GM18909 (cell line): ENCODE data around the gene KRTAP12-1.
"Not testable (repeated sequence)": the region's sequence is repeated elsewhere in the genome, so short reads cannot be mapped to it uniquely, and the experiment has no call there.

ENCODE experiments used
- ATAC-seq: cut with Tn5 transposase; IDR thresholded peaks from one replicate; pipeline ENCODE4 v1.9.1; 2021; ENCODE audit warnings: mild to moderate bottlenecking; ENCODE audit not compliant: unreplicated experiment, poor library complexity

The KRTAP12-1 gene

DNA sequence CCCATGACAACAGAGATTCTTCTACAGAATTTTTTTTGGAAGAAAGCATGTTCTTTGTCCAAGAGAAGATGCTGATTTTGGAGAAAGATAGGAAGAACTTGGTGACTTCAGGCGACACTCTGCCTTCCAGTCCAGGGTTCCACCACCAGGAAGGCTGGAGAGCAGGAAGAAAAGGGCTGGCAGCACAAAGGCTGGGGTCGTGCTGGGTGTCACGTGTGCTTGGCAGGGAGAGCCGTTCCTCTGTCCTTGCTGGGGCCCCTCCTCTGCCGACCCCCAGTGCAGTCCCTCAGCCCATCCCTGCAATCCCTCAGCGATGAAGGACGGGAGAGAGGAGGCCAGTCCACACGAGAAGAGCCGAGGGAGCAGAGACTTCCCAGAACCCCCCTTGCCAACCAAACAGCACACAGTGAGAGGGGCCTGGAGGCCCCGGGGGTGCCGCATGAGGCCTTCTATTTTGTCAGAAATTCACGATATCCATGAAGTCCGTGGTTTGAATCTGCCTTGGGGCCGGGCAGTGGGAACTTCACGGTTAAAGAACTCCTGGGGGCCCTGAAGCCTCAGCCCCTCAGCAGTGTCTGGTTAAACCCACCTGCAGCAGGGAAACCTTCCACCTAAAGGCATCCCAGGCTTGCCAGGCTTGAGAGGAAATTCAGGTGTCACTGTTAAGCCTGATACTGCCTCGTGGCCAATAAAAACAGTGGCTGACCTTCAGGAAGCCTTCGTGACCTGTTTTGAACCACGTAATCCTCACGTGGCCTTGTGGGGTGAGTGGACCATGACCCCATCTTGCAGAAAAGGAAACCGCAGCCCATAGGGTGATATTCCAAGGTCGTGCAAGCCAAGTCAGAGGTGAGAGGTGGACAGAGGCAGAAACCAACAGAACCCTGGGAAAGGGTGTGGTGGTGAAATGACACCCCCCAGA is 18.4 kb upstream of the KRTAP12-1 start:
- ATAC-seq: no peak

DNA sequence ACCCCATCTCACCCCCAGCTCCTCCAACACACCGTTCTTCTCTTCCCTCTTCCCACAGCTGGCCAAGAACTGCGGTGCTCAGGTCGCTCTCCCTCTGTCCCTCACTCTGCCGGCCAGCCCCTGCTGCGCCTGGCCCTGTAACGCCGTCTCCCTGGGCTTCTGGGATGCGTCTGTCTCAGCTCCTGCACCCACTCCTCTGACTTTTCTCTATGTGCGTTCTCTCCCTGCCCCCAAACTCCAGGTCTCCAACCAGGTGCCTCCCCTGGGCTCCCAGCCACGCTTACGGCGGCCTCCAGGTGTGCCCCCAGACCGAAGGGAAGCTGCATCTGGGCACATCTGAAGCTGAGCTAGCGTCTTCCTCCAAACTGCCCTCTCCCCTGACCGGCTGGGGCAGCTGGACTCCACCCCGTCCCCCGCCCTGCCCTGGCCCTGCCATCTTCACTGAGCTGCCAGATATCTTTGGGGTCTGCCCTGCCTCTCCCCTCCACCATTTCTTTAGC is 17.6 kb upstream of the KRTAP12-1 start:
- no peak for ATAC-seq

DNA sequence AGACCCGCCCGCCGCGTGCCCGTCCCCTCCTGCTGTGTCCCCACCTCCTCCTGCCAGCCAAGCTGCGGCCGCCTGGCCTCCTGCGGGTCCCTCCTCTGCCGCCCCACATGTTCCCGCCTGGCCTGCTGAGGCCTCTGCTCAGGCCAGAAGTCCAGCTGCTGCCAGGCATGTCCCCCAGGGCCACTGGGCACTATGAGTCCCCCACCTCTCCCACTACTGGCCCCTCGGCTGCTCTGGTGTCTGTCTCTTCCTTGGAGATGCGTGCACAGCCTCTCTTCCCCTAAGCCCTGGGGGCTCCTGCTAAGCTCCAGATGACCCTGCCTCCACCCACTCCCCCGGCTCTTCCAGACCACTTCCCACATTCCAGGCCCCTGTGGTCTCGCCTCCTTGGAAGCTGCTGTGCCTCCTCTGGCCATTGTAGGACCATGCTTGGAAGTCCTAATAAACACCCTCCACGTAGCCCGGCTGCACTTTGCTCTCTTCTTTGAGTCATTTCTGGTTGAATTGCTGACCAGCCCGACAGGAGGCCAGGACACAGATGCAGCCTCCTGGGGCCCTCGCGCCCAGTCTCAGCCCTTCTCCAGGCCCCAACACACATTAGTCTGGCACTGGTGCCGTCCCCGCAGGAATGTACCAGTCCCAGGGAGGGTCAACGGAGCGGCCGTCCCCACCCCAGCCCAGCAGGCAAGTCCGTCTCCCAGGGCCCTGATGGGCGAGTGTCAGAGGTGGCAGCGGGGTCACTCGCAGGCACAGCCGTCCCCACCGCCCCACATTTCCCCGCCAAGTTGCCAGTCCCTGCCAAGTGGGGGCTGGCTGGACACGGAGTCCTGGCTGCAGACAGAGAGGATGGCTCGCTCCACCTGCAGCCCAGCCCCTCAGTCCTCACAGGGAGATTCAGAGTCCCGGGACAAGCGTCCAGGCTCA is 16.1 kb upstream of the KRTAP12-1 start:
- no peak for ATAC-seq

DNA sequence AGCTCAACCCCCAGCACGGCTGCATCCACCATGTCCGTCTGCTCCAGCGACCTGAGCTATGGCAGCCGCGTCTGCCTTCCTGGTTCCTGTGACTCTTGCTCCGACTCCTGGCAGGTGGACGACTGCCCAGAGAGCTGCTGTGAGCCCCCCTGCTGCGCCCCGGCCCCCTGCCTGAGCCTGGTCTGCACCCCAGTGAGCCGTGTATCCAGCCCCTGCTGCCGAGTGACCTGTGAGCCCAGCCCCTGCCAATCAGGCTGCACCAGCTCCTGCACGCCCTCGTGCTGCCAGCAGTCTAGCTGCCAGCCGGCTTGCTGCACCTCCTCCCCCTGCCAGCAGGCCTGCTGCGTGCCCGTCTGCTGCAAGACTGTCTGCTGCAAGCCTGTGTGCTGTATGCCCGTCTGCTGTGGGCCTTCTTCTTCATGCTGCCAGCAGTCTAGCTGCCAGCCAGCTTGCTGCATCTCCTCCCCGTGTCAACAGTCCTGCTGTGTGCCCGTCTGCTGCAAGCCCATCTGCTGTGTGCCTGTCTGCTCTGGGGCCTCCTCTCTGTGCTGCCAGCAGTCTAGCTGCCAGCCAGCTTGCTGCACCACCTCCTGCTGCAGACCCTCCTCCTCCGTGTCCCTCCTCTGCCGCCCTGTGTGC is 15.3 kb upstream of the KRTAP12-1 start, which contains the start of gene KRTAP10-12:
KRTAP10-12 (plus strand) TSS at position 1 of the 639 bp plus-strand sequence; CDS start at position 31, 30 bp downstream.
- not testable (repeated sequence) for ATAC-seq

DNA sequence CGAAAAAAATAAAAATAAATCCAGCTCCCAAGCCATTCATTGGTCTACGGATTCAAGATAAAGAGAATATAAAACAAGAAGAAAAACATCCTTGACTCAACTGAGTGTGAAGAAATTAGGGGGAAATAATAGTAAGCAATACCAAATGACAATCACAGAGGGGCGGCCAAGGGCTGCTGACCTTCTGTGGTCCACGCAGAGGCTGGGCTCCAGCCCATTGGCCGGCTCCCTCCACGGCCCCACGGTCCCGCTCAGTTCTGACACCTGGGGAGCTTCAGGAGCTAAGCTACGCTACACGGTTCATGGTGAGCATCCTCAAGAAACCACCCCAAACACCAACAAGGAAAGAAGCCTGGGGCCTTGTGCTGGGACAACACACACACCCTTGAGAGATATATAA is 14.6 kb upstream of the KRTAP12-1 start:
- no peak for ATAC-seq

DNA sequence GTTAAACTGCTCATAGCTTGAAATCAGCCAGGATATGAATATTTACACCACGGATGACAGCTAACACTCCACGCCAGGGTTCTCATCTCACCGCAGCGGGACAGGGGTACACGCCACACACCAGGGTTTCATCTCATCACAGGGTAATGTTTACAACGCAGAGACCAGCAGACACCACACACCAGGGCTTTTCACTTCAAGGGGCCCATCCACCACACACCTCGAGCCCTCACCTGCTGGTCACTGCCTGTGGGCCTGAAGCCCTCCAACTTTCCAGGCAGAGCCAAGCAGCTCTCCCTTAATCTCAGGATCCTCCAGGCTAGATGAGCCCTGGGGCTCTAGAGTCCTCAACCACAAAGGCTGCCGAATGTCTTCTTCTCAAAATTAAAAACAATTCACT is 13.7 kb upstream of the KRTAP12-1 start:
- ATAC-seq: no peak

DNA sequence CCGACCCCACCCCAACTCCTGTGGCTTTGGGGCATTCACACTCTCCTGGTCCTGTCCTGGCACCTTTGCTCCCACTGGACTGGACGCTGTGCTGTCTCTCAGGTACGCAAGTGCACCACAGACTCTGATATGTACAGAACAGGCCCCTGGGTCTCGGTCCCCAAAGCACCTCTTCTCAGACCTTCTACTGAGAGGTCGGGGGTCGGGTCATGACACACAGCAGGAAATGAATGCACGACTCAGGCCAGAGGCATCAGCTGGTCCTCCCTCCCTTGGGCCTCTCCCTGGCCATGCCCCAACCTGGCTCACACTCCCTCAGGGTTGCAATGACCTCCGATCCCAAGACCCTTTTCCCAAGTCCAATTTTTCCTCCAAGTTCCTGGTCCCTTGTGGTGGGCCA is 13.2 kb upstream of the KRTAP12-1 start:
- no peak for ATAC-seq

DNA sequence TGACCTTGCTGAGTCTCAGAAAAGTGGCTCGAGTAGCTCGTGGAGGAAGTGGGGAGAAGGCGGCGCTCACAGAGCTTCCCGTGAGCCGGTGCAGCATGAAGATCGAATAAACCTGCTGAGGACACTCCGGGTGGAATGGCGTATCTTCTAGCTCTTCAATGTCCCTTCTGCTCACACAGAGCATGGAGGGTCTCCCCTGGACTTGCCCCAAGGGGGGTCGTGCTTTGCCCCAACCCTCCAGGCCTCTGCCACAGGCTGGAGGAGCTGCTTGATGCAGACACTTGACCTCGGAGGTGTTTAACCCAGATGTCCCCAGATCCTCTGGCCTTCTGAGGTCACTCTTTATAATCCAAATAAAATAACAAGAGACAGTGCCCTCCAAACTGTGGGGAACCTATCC is 12.8 kb upstream of the KRTAP12-1 start:
- ATAC-seq: no peak

DNA sequence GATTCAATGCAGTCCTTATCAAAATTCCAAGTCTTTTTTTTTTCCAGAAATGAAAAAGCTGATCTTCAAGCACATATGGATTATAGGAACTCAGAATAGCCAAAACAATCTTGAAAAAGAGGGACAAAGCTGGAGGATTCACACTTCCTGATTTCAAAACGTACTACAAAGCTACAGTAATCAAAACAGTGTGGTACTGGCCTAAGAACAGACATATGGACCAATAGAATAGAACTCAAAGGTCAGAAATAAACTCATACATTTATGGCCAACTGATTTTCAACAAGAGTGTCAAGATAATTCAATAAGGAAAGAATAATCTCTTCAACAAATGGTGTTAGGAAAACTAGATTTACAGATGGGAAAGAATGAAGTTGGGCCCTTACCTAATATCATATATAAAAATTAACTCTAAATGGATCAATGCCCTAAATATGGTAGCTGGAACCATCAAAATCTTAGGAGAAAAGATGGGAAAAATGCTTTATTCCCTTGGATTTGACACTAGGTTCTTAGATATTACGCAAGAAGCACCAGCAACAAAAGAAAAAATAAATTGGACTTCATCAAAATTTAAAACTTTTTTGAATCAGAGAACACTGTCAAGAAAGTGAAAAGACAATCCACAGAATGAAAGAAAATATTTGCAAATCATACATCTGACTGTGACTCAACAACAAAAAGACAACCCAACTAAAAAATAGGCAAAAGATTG is 11.0 kb upstream of the KRTAP12-1 start:
- no peak for ATAC-seq

DNA sequence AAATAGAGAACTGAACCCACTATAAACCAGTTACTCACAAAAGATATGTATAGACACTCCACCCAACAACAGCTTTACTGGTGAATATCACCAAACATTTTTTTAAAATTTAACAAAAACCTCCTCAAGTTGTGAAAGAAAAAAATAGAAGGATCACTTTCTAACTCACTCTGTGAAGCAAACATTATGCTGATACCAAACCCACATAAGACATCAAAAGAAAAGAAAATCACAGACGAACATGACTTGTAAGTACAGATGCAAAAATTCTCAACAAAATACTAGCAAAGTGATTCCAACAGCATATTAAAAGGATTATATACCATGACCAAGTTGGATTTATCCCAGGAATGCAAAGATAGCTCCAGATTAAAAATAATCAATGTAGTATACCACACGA is 9.7 kb upstream of the KRTAP12-1 start:
- no peak for ATAC-seq

DNA sequence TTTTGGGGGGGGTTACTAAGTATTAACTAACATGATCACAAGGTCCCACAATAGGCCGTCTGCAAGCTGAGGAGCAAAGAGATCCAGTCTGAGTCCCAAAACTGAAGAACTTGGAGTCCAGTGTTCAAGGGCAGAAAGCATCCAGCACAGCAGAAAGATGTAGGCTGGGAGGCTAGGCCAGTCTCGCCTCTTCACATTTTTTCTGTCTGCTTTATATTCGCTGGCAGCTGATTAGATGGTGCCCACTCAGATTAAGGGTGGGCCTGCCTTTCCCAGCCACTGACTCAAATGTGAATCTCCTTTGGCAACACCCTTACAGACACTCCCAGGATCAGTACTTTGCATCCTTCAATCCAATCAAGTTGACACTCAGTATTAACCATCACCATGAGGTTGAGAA is 7.8 kb upstream of the KRTAP12-1 start:
- not testable (repeated sequence) for ATAC-seq

DNA sequence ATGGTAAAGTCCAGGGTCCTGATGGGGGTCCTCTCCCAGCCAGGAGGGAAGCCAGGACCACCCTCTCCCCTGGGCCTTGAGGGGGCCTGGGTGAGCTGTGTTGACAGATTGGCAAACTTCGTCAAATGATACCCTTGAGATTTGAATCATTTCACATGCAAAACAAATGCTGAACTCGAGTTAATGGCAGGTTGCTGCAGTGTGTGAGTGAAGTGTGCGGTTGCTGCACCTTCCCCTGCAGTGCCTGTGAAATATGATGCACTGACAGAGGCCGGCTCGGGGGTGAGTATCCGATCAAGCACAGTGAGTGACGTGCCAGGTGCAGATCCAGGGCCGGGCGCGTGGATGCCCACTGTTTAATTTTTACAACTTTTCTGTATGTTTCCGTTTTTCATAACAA is 5.7 kb upstream of the KRTAP12-1 start:
- ATAC-seq: no peak

DNA sequence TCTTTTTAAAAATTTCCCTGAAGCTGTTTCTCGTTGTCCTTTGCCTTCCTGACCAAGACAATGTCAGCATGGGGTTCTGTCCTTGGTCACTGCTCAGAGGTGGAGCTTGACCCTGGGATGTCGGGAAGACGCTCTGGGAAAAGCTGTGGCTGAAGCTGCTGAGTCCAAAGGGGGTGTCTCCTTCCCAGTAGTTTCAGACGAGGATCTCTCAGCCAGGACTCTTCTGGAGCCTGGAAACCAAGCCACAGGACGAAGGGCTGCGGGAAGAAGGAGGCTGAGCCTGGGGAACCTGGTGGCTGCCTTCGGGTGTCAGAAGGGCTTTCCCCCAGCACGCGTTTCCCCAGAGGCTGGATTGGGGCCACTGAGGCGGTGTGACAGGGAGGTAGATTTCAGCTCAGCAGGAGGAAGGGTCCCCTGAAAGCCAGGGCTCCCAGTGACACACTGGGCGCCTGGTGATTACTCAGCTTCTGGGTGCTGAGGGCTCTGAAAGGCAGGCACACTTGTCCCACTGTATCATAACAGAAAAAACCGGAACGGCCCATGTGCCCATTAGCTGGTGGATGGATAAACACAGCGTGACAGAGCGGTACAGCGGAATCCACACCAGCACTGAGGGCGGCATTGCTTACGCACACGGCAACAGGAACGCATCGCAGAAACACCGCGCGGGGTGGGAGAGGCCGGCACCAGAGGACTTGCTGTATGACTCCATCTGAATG is 5.0 kb upstream of the KRTAP12-1 start:
- ATAC-seq: no peak

DNA sequence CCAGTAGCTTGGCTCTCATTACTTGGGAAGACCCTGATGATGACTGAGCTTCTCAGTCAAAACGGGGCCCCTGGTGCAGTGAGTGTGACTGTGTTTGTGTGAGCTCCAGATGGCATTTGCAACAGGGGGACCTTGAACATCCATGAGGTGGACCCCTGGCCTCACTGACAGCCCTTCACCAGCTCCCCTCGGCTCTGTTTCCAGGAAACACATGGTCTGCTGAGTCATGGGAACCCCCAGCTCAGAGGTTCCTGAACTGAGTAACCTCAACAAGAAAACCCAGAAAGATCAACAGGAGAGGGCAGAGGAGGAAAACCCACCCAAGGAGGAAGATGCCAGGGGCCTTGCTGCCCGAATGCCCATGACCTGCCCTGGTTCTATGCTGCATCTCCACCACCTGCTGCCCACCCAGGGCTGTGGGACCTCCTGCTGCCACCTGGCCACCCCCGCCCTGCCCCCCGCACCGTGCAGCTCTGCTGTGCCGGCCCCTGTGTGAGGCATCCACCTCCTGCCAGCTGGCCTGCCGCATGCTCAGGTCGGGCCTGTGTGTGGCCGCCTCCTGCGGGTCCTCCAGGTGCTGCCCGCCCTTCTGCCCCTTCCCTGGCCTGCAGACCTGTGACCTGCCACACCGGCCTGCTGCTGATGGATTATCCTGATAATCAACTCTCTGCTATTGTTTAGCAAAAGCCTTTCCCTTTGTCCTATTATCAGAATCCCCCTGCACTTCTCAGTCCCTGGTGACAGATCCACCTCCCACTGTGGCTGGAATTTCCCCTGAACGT is 4.2 kb upstream of the KRTAP12-1 start:
- no peak for ATAC-seq

DNA sequence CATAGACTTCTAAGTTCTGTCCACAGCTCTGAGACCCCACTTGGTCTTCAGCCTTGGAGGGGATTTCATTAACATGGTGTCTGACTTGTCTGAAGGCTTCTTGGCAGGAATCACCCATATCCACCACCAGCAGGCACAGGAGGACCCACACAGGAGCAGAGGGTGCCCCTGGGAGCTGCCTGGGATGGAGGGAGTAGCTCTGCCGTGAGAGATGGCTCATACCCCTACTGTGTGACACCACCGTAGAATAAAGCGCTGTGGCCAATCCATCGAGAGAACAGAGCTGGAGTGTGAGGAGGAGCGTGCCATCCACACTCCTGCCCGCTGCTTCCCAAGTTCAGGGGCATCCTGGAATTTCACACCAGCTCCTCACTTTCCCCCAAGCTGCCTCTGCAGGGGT is 3.1 kb upstream of the KRTAP12-1 start:
- not testable (repeated sequence) for ATAC-seq

DNA sequence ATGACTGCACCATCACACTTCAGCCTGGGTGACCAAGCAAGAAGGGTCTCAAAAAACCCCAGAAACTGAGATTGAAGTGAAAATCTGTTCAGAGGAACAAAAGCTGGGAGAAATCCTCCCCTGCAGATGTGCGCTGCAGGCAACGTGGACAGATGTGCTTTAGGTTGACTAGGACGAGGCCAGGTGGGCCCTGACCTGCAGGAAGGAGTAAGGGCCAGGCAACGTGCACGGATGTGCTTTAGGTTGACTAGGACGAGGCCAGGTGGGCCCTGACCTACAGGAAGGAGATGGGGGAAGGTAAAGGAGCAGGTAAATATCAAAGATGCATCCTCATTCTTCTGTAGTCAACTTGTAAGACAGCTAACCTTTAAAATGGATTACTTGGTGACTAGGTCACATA is 2.5 kb upstream of the KRTAP12-1 start:
- no peak for ATAC-seq

DNA sequence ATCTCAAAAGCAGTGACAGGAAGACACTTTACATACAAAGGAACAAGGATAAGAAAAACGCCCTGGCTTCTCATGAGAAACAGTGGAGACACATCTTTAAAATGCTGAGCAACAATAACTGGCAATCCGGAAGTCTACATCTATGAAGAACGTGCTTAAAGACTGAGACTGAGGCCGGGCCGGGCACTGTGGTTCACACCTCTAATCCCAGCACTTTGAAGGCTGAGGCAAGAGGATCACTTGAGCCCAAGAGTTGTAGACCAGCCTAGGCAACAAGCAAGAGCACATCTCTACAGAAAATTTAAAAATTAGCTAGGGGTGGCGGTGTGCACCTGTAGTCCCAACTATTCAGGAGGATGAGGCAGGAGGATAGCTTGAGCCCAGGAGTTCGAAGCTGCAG is 2.1 kb upstream of the KRTAP12-1 start:
- ATAC-seq: no peak

DNA sequence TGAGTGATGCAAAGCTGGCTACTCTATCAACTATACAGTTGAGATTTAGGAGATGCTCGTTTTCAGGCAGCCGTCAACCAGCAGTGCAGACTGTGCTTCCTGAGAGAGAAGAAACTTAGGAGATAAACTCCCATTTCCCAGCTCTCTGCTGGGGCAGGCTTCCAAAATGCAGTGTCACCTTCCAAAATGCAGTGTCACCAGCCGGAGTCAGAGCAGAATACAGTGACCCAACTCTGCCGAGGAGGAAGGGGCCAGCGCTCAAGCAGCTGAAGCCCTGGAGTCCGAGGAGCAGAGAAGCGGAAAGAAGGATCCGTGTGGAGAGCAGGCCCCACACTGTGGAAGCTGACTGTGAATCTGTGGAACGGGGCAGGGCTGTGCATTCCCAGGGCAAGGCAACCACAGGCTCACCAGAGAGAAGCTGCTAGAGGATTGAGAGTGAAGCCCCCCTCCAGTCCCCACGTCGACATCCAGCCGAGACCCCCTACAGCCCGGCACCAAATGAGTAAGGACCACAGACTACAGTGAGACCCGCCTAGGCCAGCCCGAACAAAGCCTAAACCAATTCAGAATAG is 703 bp upstream of the KRTAP12-1 start:
- ATAC-seq: no peak
